PFSK-1 (cell line): ENCODE data around the gene PHF2.

Experiments
- FOXP2 ChIP-seq: optimal IDR thresholded peaks from 2 replicates; pipeline ENCODE3; 2011; ENCODE audit warnings: borderline replicate concordance, control low read depth, inconsistent platforms; ENCODE audit not compliant: insufficient read depth; ENCODE audit errors: extremely low read length, extremely low read depth
- POLR2AphosphoS5 ChIP-seq: IDR thresholded peaks from 2 replicates; pipeline ENCODE4 v1.6.1; 2012; ENCODE audit warnings: low read depth, mild to moderate bottlenecking, control low read depth, low read length, moderate library complexity
- SIN3A ChIP-seq: IDR thresholded peaks from 2 replicates; pipeline ENCODE4 v1.6.1; 2012; ENCODE audit warnings: mild to moderate bottlenecking, low read length, moderate library complexity, borderline replicate concordance; ENCODE audit not compliant: insufficient read depth
- TAF1 ChIP-seq: IDR thresholded peaks from 2 replicates; pipeline ENCODE4 v1.6.1; 2012; ENCODE audit warnings: low read length, control low read depth, borderline replicate concordance; ENCODE audit not compliant: insufficient read depth
- TF ChIP-seq, protein P1 (sequence below), 2 experiments: IDR thresholded peaks; 2 replicates each; pipeline versions ENCODE4 v1.6.1 to v1.8.0; 2011 to 2012; ENCODE audit warnings: low read depth in 2 of 2, low read length in 2 of 2, control low read depth in 1 of 2, inconsistent platforms in 1 of 2, mild to moderate bottlenecking in 1 of 2, moderate library complexity in 1 of 2; ENCODE audit not compliant: insufficient read depth in 1 of 2

DNA sequence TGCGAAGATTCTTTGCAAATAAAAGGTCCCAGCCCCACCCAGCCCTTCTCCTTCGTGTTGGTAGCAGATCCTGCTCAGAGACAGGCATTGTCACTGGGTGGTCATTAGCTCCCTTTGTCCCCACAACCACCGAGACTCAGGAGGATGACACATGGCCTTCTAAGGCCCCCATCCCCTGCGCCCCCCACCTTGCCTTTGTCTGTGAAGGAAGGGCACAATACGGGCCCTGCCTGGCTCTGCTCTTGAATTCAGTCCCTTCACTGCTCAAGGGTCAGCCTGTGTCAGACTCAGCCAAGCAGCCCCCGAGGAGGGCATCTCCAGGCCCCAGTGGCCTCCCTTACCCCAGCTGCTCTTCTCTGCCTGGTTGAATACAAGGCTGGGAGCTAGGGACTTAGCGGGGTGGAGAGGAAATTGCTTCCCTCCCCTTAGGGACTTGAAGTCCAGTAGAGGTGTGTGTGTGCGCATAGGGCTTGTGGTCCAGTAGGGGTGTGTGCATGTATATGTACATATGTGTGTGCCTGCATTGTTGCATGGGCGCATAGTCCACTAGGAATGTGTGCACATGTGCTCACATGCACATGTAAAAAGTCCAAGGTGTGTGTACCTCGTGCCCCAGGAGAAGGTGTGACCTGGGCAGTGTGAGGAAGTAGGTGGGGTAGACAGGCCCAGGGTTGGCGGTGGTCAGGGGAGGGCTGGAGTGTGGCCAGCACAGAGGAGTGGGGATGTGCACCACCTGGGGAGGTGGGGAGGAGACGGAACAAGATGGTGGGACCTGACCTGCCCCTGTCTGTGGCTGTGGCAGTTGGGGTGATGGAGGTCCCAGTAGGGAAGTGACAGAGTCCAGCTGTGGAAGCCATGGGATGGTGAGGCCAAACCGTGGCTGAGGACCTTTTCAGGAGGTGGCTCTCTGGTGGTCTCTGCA lies 59.1 kb downstream of the PHF2 start:
- TF ChIP-seq POLR2AphosphoS5 (no peak), TAF1 (no peak), SIN3A (no peak), FOXP2 (no peak)
- TF ChIP-seq, protein P1, sequence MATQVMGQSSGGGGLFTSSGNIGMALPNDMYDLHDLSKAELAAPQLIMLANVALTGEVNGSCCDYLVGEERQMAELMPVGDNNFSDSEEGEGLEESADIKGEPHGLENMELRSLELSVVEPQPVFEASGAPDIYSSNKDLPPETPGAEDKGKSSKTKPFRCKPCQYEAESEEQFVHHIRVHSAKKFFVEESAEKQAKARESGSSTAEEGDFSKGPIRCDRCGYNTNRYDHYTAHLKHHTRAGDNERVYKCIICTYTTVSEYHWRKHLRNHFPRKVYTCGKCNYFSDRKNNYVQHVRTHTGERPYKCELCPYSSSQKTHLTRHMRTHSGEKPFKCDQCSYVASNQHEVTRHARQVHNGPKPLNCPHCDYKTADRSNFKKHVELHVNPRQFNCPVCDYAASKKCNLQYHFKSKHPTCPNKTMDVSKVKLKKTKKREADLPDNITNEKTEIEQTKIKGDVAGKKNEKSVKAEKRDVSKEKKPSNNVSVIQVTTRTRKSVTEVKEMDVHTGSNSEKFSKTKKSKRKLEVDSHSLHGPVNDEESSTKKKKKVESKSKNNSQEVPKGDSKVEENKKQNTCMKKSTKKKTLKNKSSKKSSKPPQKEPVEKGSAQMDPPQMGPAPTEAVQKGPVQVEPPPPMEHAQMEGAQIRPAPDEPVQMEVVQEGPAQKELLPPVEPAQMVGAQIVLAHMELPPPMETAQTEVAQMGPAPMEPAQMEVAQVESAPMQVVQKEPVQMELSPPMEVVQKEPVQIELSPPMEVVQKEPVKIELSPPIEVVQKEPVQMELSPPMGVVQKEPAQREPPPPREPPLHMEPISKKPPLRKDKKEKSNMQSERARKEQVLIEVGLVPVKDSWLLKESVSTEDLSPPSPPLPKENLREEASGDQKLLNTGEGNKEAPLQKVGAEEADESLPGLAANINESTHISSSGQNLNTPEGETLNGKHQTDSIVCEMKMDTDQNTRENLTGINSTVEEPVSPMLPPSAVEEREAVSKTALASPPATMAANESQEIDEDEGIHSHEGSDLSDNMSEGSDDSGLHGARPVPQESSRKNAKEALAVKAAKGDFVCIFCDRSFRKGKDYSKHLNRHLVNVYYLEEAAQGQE (IDR thresholded peaks at IDR 0.05; ENCODE audit: insufficient read depth in 1 of 2, low read depth in 2 of 2, low read length in 2 of 2) = no peak
